SK-N-SH (cell line): ENCODE data around the gene TTC38. TPM values are rescaled to one million over a fixed set of nuclear protein-coding genes. Genes with fewer than 3 reads are reported as not detected.

Experiments used
- CTCF ChIA-PET: fragments of 300-600, 350-600 bp; formaldehyde crosslinking; extraction: SDS; loops from one replicate; lab custom pipeline; 2021; lab: Yijun Ruan, JAX
- POLR2A ChIA-PET: fragments of 350-600 bp; sonication (Branson Sonifier 250); formaldehyde crosslinking; extraction: SDS; loops from one replicate; lab custom pipeline; 2020; ENCODE audit warnings: antibody characterized with exemption, inconsistent platforms; lab: Yijun Ruan, JAX
- DNase-seq: peaks from one replicate; pipeline ENCODE4 v3.0.0; 2012
- H2AFZ ChIP-seq: fragments of 200-600 bp; sonication (generic); 2 replicates; pipeline ENCODE4 v1.8.1; 2016; ENCODE audit warnings: antibody characterized with exemption, mild to moderate bottlenecking, low read depth
- H3F3A ChIP-seq: fragments of 200-600 bp; sonication (generic); replicated peaks from 2 replicates; pipeline ENCODE3; 2016; ENCODE audit warnings: antibody characterized with exemption, mild to moderate bottlenecking; ENCODE audit not compliant: insufficient read depth
- H3K27ac ChIP-seq, 2 experiments: fragments of 200-500 bp in 1 of 2; fragments of 200-600 bp in 1 of 2; sonication (Bioruptor generic) in 1 of 2; sonication (generic), shearing (Covaris generic) in 1 of 2; 2 replicates each; pipeline versions ENCODE4 v1.5.1 to v1.6.1; 2014 to 2016; ENCODE audit warnings: low read depth in 2 of 2, inconsistent platforms in 1 of 2, low read length in 1 of 2, mild to moderate bottlenecking in 1 of 2, mixed read lengths in 1 of 2
- H3K27me3 ChIP-seq: fragments of 200-600 bp; sonication (generic), shearing (Covaris generic); 2 replicates; pipeline ENCODE4 v1.6.1; 2016; ENCODE audit warnings: mixed run types; ENCODE audit not compliant: insufficient read depth
- H3K36me3 ChIP-seq, 2 experiments: fragments of 200-500 bp in 1 of 2; fragments of 200-600 bp in 1 of 2; sonication (Bioruptor generic) in 1 of 2; sonication (generic) in 1 of 2; replicated peaks in 1 of 2; 2 replicates each; pipeline versions ENCODE3 to v1.5.1; 2014 to 2016; ENCODE audit warnings: low read length in 1 of 2, mild to moderate bottlenecking in 1 of 2; ENCODE audit not compliant: insufficient read depth in 2 of 2, control insufficient read depth in 1 of 2
- H3K4me1 ChIP-seq, 2 experiments: fragments of 200-500 bp in 1 of 2; fragments of 200-600 bp in 1 of 2; sonication (Bioruptor generic) in 1 of 2; sonication (generic), shearing (Covaris generic) in 1 of 2; 2 replicates each; pipeline versions ENCODE4 v1.5.1 to v1.6.1; 2014 to 2016; ENCODE audit warnings: low read depth in 1 of 2, low read length in 1 of 2, mixed run types in 1 of 2; ENCODE audit not compliant: insufficient read depth in 2 of 2, control insufficient read depth in 1 of 2
- H3K4me2 ChIP-seq: fragments of 200-600 bp; sonication (generic), shearing (Covaris generic); 2 replicates; pipeline ENCODE4 v1.6.1; 2017; ENCODE audit warnings: mixed run types
- H3K4me3 ChIP-seq, 2 experiments: fragments of 200-500 bp in 1 of 2; fragments of 200-600 bp in 1 of 2; sonication (Bioruptor generic) in 1 of 2; sonication (generic), shearing (Covaris generic) in 1 of 2; 2 replicates each; pipeline versions ENCODE4 v1.5.1 to v1.8.1; 2014 to 2016; ENCODE audit warnings: low read depth in 2 of 2, inconsistent platforms in 1 of 2, low read length in 1 of 2, mild to moderate bottlenecking in 1 of 2, mixed read lengths in 1 of 2, moderate library complexity in 1 of 2
- H3K79me2 ChIP-seq: fragments of 200-600 bp; sonication (generic); 2 replicates; pipeline ENCODE4 v1.8.1; 2017; ENCODE audit warnings: mild to moderate bottlenecking; ENCODE audit not compliant: insufficient read depth
- H3K9ac ChIP-seq: fragments of 200-600 bp; sonication (generic); 2 replicates; pipeline ENCODE4 v1.6.1; 2017; ENCODE audit warnings: mixed run types
- H3K9me2 ChIP-seq: fragments of 200-600 bp; sonication (generic); 2 replicates; pipeline ENCODE4 v1.6.1; 2017; ENCODE audit warnings: mixed run types
- H3K9me3 ChIP-seq: fragments of 200-600 bp; sonication (generic); 2 replicates; pipeline ENCODE4 v1.6.1; 2017; ENCODE audit warnings: mixed run types, mild to moderate bottlenecking, moderate library complexity
- H4K20me1 ChIP-seq: fragments of 200-600 bp; sonication (generic); 2 replicates; pipeline ENCODE4 v1.6.1; 2017; ENCODE audit warnings: mild to moderate bottlenecking, mixed run types; ENCODE audit not compliant: insufficient read depth
- CHD2 ChIP-seq: fragments of 150-350 bp; IDR thresholded peaks from 2 replicates; pipeline ENCODE4 v1.6.1; 2018; ENCODE audit warnings: low read length; ENCODE audit not compliant: partially characterized antibody
- ELF1 ChIP-seq: IDR thresholded peaks from 2 replicates; pipeline ENCODE4 v1.4.0; 2012
- FOXJ3 ChIP-seq: sonication (generic); formaldehyde crosslinking; IDR thresholded peaks from 2 replicates; pipeline ENCODE4 v1.5.1; 2020; ENCODE audit warnings: mild to moderate bottlenecking, missing genetic modification reagents
- GABPA ChIP-seq: IDR thresholded peaks from 2 replicates; pipeline ENCODE4 v1.4.0; 2012; ENCODE audit warnings: low read depth, mild to moderate bottlenecking
- MXI1 ChIP-seq: IDR thresholded peaks from 2 replicates; pipeline ENCODE4 v1.6.1; 2012; ENCODE audit warnings: mild to moderate bottlenecking, low read depth, low read length, improper control_type of control experiment
- POLR2AphosphoS5 ChIP-seq: IDR thresholded peaks from 2 replicates; pipeline ENCODE4 v1.6.1; 2012; ENCODE audit warnings: low read depth, low read length
- RCOR1 ChIP-seq: fragments of 150-350 bp; IDR thresholded peaks from 2 replicates; pipeline ENCODE4 v1.6.1; 2017; ENCODE audit warnings: antibody characterized with exemption, low read length
- SIN3A ChIP-seq: IDR thresholded peaks from 2 replicates; pipeline ENCODE4 v1.6.1; 2012; ENCODE audit warnings: low read depth, mild to moderate bottlenecking, low read length, moderate library complexity, borderline replicate concordance
- TAF1 ChIP-seq: IDR thresholded peaks from 2 replicates; pipeline ENCODE4 v1.6.1; 2012; ENCODE audit warnings: low read depth, mild to moderate bottlenecking, low read length, moderate library complexity, borderline replicate concordance
- YY1 ChIP-seq: IDR thresholded peaks from 2 replicates; pipeline ENCODE4 v1.4.0; 2012; ENCODE audit warnings: low read depth, mild to moderate bottlenecking
- WGBS: methylation state at CpG from one replicate; pipeline ENCODE4 v1.1.6; 2017; ENCODE audit warnings: low lambda C conversion rate; 5-methylcytosine and 5-hydroxymethylcytosine counted together
- polyA plus RNA-seq, 3 experiments: library from polyadenylated mRNA; depleted of rRNA; stranded (reverse); fragments of >200 nt; gene quantifications; 2 replicates each; pipeline ENCODE4 v1.2.3, GENCODE V29; 2012
- TF ChIP-seq, protein P1 (sequence below): IDR thresholded peaks from 2 replicates; pipeline ENCODE4 v1.4.0; 2012; ENCODE audit warnings: low read depth
- TF ChIP-seq, protein P2 (sequence below): IDR thresholded peaks from 2 replicates; pipeline ENCODE4 v1.4.0; 2012; ENCODE audit warnings: low read depth, borderline replicate concordance
- TF ChIP-seq, protein P3 (sequence below): fragments of 200-600 bp; sonication (generic); IDR thresholded peaks from 2 replicates; pipeline ENCODE4 v1.6.1; 2017; ENCODE audit warnings: antibody characterized with exemption, mild to moderate bottlenecking, moderate library complexity

Gene TTC38
- polyA plus RNA-seq, 1 of the 3 experiments (the other 2 are of a cell fraction) = 24.0 TPM

DNA sequence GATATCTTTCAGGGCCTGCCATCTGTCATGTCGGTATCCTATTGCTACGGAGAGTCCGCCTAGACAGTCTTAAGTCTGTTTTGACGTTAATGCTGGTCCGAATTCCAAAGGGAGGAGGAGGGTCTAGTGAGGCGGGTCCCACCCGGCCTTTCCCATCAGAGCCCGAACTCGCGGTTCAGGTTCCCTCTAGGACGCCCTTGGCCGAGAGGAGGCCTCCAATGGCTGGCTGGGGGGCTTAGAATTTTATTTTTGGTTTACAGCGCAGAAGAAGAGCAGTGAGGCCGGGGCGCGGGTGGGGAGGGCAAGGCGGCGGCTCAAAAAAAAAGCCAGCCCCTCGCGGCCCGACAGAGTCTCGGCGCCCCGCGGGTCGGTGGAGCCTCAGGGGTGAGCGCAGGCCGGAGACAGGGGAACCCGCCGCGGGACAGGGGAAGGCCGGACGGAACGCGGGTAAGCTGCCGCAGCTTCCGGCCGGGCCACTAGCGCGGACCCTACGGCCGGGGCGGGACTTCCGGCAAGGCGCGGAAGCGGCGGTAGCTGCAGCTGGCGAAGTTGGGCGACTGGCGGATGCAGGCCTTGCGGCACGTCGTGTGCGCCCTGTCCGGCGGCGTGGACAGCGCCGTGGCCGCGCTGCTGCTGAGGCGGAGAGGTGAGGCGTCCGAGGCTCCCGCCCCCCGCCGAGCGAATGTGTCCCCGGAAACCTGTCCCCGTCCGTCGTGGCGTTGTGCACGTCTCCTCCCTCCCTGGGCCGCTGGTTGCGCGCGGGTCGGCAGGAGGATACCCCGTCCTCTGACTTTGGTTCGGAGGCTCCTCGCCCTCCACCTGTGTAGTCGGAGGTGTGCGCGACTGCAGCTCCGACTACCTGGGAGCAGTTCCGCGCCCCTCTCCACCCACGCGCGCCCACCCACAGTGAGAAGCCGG is 67.7 kb downstream of the TTC38 start, which contains the start of gene TRMU:
TSS of gene TRMU (plus strand) at position 514 of the 918 bp plus-strand sequence. CDS start at position 565, 51 bp downstream.
- H2AFZ ChIP-seq = peak within 1 kb of the TSS; percentile 99
- ChIA-PET POLR2A (interaction anchor here (1.0 to 1.1 kb wide), 4 partner anchors 11 to 424 kb away, joined by 3 to 4 read pairs (median 3); no protein-coding TSS in a partner anchor), CTCF (interaction anchor here (0.8 to 3.8 kb wide), 7 partner anchors 20 to 213 kb away, joined by 3 to 14 read pairs (median 3); no protein-coding TSS in a partner anchor)
- peak within 1 kb of the TSS; percentile 80 to 87 for H3K27ac ChIP-seq
- no peaks in the 10 kb centered on the region for H3K9me3 ChIP-seq
- WGBS = 6% methylated on average over 27 of the region's 93 CpGs
- peaks cover 26 to 40% of the 10 kb centered on the region in 2 experiments for H3K36me3 ChIP-seq
- H3K4me3 ChIP-seq = peak within 1 kb of the TSS; percentile 95 to 96
- H3K27me3 ChIP-seq = no peaks in the 10 kb centered on the region
- peak within 1 kb of the TSS; percentile 81 for H3K9ac ChIP-seq
- peaks cover 6 to 15% of the 10 kb centered on the region in 2 experiments; a peak in 3 of 4 replicates for H3K4me1 ChIP-seq
- peaks cover 18% of the 10 kb centered on the region for H3F3A ChIP-seq
- TF ChIP-seq, protein P1, sequence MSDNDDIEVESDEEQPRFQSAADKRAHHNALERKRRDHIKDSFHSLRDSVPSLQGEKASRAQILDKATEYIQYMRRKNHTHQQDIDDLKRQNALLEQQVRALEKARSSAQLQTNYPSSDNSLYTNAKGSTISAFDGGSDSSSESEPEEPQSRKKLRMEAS = peak; percentile 52; the same call in 1 of the 2 replicates
- TF ChIP-seq, protein P2, sequence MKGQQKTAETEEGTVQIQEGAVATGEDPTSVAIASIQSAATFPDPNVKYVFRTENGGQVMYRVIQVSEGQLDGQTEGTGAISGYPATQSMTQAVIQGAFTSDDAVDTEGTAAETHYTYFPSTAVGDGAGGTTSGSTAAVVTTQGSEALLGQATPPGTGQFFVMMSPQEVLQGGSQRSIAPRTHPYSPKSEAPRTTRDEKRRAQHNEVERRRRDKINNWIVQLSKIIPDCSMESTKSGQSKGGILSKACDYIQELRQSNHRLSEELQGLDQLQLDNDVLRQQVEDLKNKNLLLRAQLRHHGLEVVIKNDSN = peak; percentile 42; the same call in 1 of the 2 replicates
- TF ChIP-seq RCOR1 (0 out of 2 replicates have a peak, but pooled peaks have one; percentile 15), POLR2AphosphoS5 (peak; percentile 82), GABPA (peak; percentile 97), ELF1 (peak; percentile 89), CHD2 (peak; percentile 81), YY1 (no peak), FOXJ3 (CRISPR knock-in tag) (no peak), MXI1 (peak; percentile 91; the same call in 1 of the 2 replicates), SIN3A (peak; percentile 93; the same call in 1 of the 2 replicates), TAF1 (peak; percentile 94)
- TF ChIP-seq, protein P3, sequence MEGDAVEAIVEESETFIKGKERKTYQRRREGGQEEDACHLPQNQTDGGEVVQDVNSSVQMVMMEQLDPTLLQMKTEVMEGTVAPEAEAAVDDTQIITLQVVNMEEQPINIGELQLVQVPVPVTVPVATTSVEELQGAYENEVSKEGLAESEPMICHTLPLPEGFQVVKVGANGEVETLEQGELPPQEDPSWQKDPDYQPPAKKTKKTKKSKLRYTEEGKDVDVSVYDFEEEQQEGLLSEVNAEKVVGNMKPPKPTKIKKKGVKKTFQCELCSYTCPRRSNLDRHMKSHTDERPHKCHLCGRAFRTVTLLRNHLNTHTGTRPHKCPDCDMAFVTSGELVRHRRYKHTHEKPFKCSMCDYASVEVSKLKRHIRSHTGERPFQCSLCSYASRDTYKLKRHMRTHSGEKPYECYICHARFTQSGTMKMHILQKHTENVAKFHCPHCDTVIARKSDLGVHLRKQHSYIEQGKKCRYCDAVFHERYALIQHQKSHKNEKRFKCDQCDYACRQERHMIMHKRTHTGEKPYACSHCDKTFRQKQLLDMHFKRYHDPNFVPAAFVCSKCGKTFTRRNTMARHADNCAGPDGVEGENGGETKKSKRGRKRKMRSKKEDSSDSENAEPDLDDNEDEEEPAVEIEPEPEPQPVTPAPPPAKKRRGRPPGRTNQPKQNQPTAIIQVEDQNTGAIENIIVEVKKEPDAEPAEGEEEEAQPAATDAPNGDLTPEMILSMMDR = no peak
- H3K9me2 ChIP-seq = no peaks in the 10 kb centered on the region
- DNase-seq = peak; percentile 98
- H4K20me1 ChIP-seq = peaks cover 9% of the 10 kb centered on the region
- H3K79me2 ChIP-seq = peaks cover 45% of the 10 kb centered on the region
- peak within 1 kb of the TSS; percentile 93 for H3K4me2 ChIP-seq
